Mesenchymal stem cell (in vitro differentiated cells and primary cell): Measurements from ENCODE around the gene TINAG.

ENCODE experiments used
- DNase-seq: peaks from one replicate; pipeline ENCODE4 v3.0.0-alpha.2; 2013
- H2AFZ ChIP-seq: one replicate; pipeline ENCODE4 v1.6.1; 2013; ENCODE audit warnings: low read depth, mild to moderate bottlenecking, control low read depth, inconsistent platforms, low read length, moderate library complexity
- H2AK5ac ChIP-seq: 2 replicates; pipeline ENCODE4 v1.6.1; 2013; ENCODE audit warnings: low read length, moderate library complexity, mild to moderate bottlenecking, inconsistent platforms; ENCODE audit not compliant: severe bottlenecking
- H2BK120ac ChIP-seq: one replicate; pipeline ENCODE4 v1.6.1; 2013; ENCODE audit warnings: low read depth, mild to moderate bottlenecking, inconsistent platforms, low read length, moderate library complexity
- H2BK12ac ChIP-seq, 2 experiments: one replicate each; pipeline ENCODE4 v1.6.1; 2013; ENCODE audit warnings: inconsistent platforms in 2 of 2, low read length in 2 of 2, mild to moderate bottlenecking in 2 of 2, moderate library complexity in 2 of 2, control low read depth in 1 of 2
- H2BK15ac ChIP-seq: one replicate; pipeline ENCODE4 v1.6.1; 2013; ENCODE audit warnings: mild to moderate bottlenecking, low read depth, inconsistent platforms; ENCODE audit not compliant: poor library complexity, severe bottlenecking
- H2BK5ac ChIP-seq: 2 replicates; pipeline ENCODE4 v1.6.1; 2013; ENCODE audit warnings: low read depth, mild to moderate bottlenecking, low read length, control low read depth, inconsistent platforms; ENCODE audit not compliant: poor library complexity, severe bottlenecking
- H3K14ac ChIP-seq, 2 experiments: one replicate each; pipeline ENCODE4 v1.6.1; 2013; ENCODE audit warnings: inconsistent platforms in 2 of 2, low read length in 2 of 2, control low read depth in 1 of 2, mild to moderate bottlenecking in 1 of 2, moderate library complexity in 1 of 2
- H3K18ac ChIP-seq, 2 experiments: one replicate each; pipeline ENCODE4 v1.6.1; 2013; ENCODE audit warnings: inconsistent platforms in 2 of 2, low read length in 2 of 2, control low read depth in 1 of 2, low read depth in 1 of 2, mild to moderate bottlenecking in 1 of 2
- H3K23ac ChIP-seq, 2 experiments: one replicate each; pipeline ENCODE4 v1.6.1; 2013; ENCODE audit warnings: inconsistent platforms in 2 of 2, low read length in 2 of 2, mild to moderate bottlenecking in 2 of 2, moderate library complexity in 2 of 2, control low read depth in 1 of 2
- H3K27ac ChIP-seq: 2 replicates; pipeline ENCODE4 v1.5.1; 2013; ENCODE audit warnings: mild to moderate bottlenecking, moderate library complexity, low read length, control low read depth, inconsistent platforms; ENCODE audit not compliant: poor library complexity, severe bottlenecking
- H3K27me3 ChIP-seq, 2 experiments: 2 replicates each; pipeline versions ENCODE4 v1.6.1 to v1.7.0; 2013; ENCODE audit warnings: low read length in 2 of 2, mild to moderate bottlenecking in 2 of 2, moderate library complexity in 2 of 2, control low read depth in 1 of 2, inconsistent platforms in 1 of 2; ENCODE audit not compliant: control insufficient read depth in 1 of 2, insufficient read depth in 1 of 2
- H3K36me3 ChIP-seq, 2 experiments: 2 replicates each; pipeline versions ENCODE4 v1.6.1 to v1.7.0; 2013; ENCODE audit warnings: low read length in 2 of 2, control low read depth in 1 of 2, inconsistent platforms in 1 of 2, low read depth in 1 of 2, mild to moderate bottlenecking in 1 of 2; ENCODE audit not compliant: insufficient read depth in 2 of 2, control insufficient read depth in 1 of 2
- H3K4ac ChIP-seq, 2 experiments: one replicate each; pipeline ENCODE4 v1.6.1; 2013; ENCODE audit warnings: inconsistent platforms in 2 of 2, low read length in 2 of 2, mild to moderate bottlenecking in 2 of 2, moderate library complexity in 2 of 2, control low read depth in 1 of 2, low read depth in 1 of 2
- H3K4me1 ChIP-seq: 2 replicates; pipeline ENCODE4 v1.6.1; 2013; ENCODE audit warnings: low read depth, low read length, control low read depth; ENCODE audit not compliant: control insufficient read depth, insufficient read depth
- H3K4me2 ChIP-seq: 2 replicates; pipeline ENCODE4 v1.6.1; 2013; ENCODE audit warnings: low read length, mild to moderate bottlenecking, inconsistent platforms; ENCODE audit not compliant: poor library complexity, severe bottlenecking
- H3K4me3 ChIP-seq, 2 experiments: 2 replicates each; pipeline versions ENCODE4 v1.5.1 to v1.7.0; 2013; ENCODE audit warnings: low read length in 2 of 2, mild to moderate bottlenecking in 2 of 2, control low read depth in 1 of 2, low read depth in 1 of 2; ENCODE audit not compliant: insufficient read depth in 1 of 2
- H3K79me1 ChIP-seq: replicated peaks from 2 replicates; pipeline ENCODE4 v1.6.1; 2013; ENCODE audit warnings: mild to moderate bottlenecking, control low read depth, low read length, inconsistent platforms; ENCODE audit not compliant: poor library complexity, severe bottlenecking
- H3K9ac ChIP-seq: 2 replicates; pipeline ENCODE4 v1.7.0; 2013; ENCODE audit warnings: mild to moderate bottlenecking, low read length, moderate library complexity
- H3K9me3 ChIP-seq: 2 replicates; pipeline ENCODE4 v1.7.0; 2013; ENCODE audit warnings: mild to moderate bottlenecking, low read length; ENCODE audit not compliant: control insufficient read depth
- H4K8ac ChIP-seq: one replicate; pipeline ENCODE4 v1.6.1; 2013; ENCODE audit warnings: inconsistent platforms, mild to moderate bottlenecking, low read length, moderate library complexity
- H4K91ac ChIP-seq: one replicate; pipeline ENCODE4 v1.6.1; 2013; ENCODE audit warnings: mild to moderate bottlenecking, low read length, inconsistent platforms
- WGBS: methylation state at CpG from one replicate; pipeline ENCODE4 v1.1.7; 2013; ENCODE audit warnings: mixed read lengths; 5-methylcytosine and 5-hydroxymethylcytosine counted together

TINAG gene

GRCh38 chr6:54264581-54265272 is 43.5 kb upstream of the TINAG start:
- WGBS, result 98% methylated on average over 3 of the region's 4 CpGs
- Histone ChIP-seq H4K8ac (no peak overlapping the region), H2BK120ac (no peak overlapping the region)

GRCh38 chr6:54266400-54266923 is 41.8 kb upstream of the TINAG start:
- Histone ChIP-seq H2BK120ac (no peak overlapping the region), H3K27ac (no peak overlapping the region), H3K9ac (no peak overlapping the region), H3K14ac (no peak overlapping the region), H3K27me3 (no peaks in the 10 kb centered on the region), H3K36me3 (no peaks in the 10 kb centered on the region), H2BK5ac (no peak overlapping the region), H3K9me3 (no peaks in the 10 kb centered on the region), H2AFZ (no peak overlapping the region), H3K18ac (no peak overlapping the region), H3K4me1 (peaks cover 3% of the 10 kb centered on the region), H4K8ac (no peak overlapping the region), H3K4me3 (no peak overlapping the region), H2BK12ac (no peak overlapping the region), H4K91ac (no peak overlapping the region), H3K23ac (no peak overlapping the region), H2BK15ac (no peak overlapping the region), H3K4ac (no peak overlapping the region), H2AK5ac (peak overlapping the region; percentile 82), H3K4me2 (no peak overlapping the region), H3K79me1 (no peaks in the 10 kb centered on the region)
- no peak for DNase-seq
- WGBS, result 71% methylated on average over 5 of the region's 5 CpGs

More at GRCh38 chr6:54264581-54265272, 43.5 kb upstream of the TINAG start:
- no peak overlapping the region for H3K4ac ChIP-seq
- H3K4me1 ChIP-seq, result peaks cover 3% of the 10 kb centered on the region
- H3K4me2 ChIP-seq, result no peak overlapping the region
- H2BK12ac ChIP-seq, result no peak overlapping the region
- H2BK5ac ChIP-seq, result no peak overlapping the region
- no peak overlapping the region for H3K14ac ChIP-seq
- H4K91ac ChIP-seq, result no peak overlapping the region
- no peaks in the 10 kb centered on the region for H3K36me3 ChIP-seq
- no peak overlapping the region for H3K23ac ChIP-seq
- H2AFZ ChIP-seq, result no peak overlapping the region
- no peak overlapping the region for H3K27ac ChIP-seq
- no peak for DNase-seq
- no peak overlapping the region for H2BK15ac ChIP-seq
- H2AK5ac ChIP-seq, result peak overlapping the region; percentile 74
- no peak overlapping the region for H3K4me3 ChIP-seq
- H3K27me3 ChIP-seq, result no peaks in the 10 kb centered on the region
- no peaks in the 10 kb centered on the region for H3K79me1 ChIP-seq
- no peaks in the 10 kb centered on the region for H3K9me3 ChIP-seq
- no peak overlapping the region for H3K9ac ChIP-seq
- H3K18ac ChIP-seq, result no peak overlapping the region

- no peak overlapping the region for H4K8ac ChIP-seq
- H3K27me3 ChIP-seq, result no peaks in the 10 kb centered on the region
- H3K23ac ChIP-seq, result no peak overlapping the region
- H3K4ac ChIP-seq, result no peak overlapping the region
- H3K4me1 ChIP-seq, result peaks cover 3% of the 10 kb centered on the region
- H3K27ac ChIP-seq, result no peak overlapping the region
- H2BK5ac ChIP-seq, result no peak overlapping the region
- H2BK12ac ChIP-seq, result no peak overlapping the region
- H2BK15ac ChIP-seq, result no peak overlapping the region
- H3K9ac ChIP-seq, result no peak overlapping the region
- no peak overlapping the region for H4K91ac ChIP-seq
- H2AK5ac ChIP-seq, result no peak overlapping the region
- no peak overlapping the region for H3K18ac ChIP-seq
- no peaks in the 10 kb centered on the region for H3K36me3 ChIP-seq
- WGBS, result 86% methylated on average over 1 of the region's 2 CpGs
- DNase-seq, result peak; percentile 57
- no peak overlapping the region for H2BK120ac ChIP-seq
- H2AFZ ChIP-seq, result no peak overlapping the region
- H3K79me1 ChIP-seq, result no peaks in the 10 kb centered on the region
- no peak overlapping the region for H3K4me2 ChIP-seq
- no peaks in the 10 kb centered on the region for H3K9me3 ChIP-seq
- no peak overlapping the region for H3K14ac ChIP-seq
- H3K4me3 ChIP-seq, result no peak overlapping the region
These were observed 40.4 kb upstream of the TINAG start for GRCh38 chr6:54267798-54268197.

GRCh38 chr6:54273214-54273820 is 34.9 kb upstream of the TINAG start:
- Histone ChIP-seq H2BK12ac (no peak overlapping the region), H3K4me1 (no peaks in the 10 kb centered on the region), H3K79me1 (no peaks in the 10 kb centered on the region), H2AFZ (no peak overlapping the region), H3K18ac (no peak overlapping the region), H3K9ac (no peak overlapping the region), H3K36me3 (no peaks in the 10 kb centered on the region), H3K27ac (no peak overlapping the region), H3K27me3 (no peaks in the 10 kb centered on the region), H4K91ac (no peak overlapping the region), H3K4me2 (no peak overlapping the region), H4K8ac (no peak overlapping the region), H2BK5ac (no peak overlapping the region), H2AK5ac (no peak overlapping the region), H3K14ac (no peak overlapping the region), H3K4me3 (no peak overlapping the region), H2BK15ac (no peak overlapping the region), H3K4ac (no peak overlapping the region), H2BK120ac (no peak overlapping the region), H3K9me3 (peaks cover 2% of the 10 kb centered on the region), H3K23ac (no peak overlapping the region)
- DNase-seq, result no peak
- whole genome bisulfite sequencing, result 95% methylated on average over 6 of the region's 6 CpGs
